ENCODE measurements around the gene DNAJA3. TPM values are rescaled to one million over a fixed set of nuclear protein-coding genes. Genes with fewer than 3 reads are reported as not detected.

Gene DNAJA3
- total RNA-seq, 2 experiments from 2014 or later, result 93.9 to 102 TPM

DNA sequence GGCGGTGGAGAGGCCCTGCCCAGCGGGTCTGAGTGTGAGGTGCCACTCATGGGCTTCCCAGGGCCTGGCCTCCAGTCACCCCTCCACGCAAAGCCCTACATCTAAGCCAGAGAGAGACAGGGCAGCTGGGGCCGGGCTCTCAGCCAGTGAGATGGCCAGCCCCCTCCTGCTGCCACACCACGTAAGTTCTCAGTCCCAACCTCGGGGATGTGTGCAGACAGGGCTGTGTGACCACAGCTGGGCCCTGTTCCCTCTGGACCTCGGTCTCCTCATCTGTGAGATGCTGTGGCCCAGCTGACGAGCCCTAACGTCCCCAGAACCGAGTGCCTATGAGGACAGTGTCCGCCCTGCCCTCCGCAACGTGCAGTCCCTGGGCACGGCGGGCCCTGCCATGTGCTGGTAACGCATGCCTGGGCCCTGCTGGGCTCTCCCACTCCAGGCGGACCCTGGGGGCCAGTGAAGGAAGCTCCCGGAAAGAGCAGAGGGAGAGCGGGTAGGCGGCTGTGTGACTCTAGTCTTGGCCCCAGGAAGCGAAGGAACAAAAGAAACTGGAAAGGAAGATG, 42.8 kb upstream of the DNAJA3 start:
- Mint-ChIP-seq H3K27me3 (no peaks in the 10 kb centered on the region), H3K4me1 (peaks cover 1% of the 10 kb centered on the region), H3K36me3 (ENCODE audit: low read depth) (peaks cover 10% of the 10 kb centered on the region), H3K4me3 (no peak overlapping the region), H3K27ac (no peak overlapping the region), H3K9me3 (ENCODE audit: low read depth) (no peaks in the 10 kb centered on the region)
- DNase-seq (no peak), ATAC-seq (no peak)
- ChIA-PET POLR2A (no interaction called here), CTCF (no interaction called here)
- intact Hi-C loops (cut with DNase I, micrococcal nuclease), result no loop called here

DNA sequence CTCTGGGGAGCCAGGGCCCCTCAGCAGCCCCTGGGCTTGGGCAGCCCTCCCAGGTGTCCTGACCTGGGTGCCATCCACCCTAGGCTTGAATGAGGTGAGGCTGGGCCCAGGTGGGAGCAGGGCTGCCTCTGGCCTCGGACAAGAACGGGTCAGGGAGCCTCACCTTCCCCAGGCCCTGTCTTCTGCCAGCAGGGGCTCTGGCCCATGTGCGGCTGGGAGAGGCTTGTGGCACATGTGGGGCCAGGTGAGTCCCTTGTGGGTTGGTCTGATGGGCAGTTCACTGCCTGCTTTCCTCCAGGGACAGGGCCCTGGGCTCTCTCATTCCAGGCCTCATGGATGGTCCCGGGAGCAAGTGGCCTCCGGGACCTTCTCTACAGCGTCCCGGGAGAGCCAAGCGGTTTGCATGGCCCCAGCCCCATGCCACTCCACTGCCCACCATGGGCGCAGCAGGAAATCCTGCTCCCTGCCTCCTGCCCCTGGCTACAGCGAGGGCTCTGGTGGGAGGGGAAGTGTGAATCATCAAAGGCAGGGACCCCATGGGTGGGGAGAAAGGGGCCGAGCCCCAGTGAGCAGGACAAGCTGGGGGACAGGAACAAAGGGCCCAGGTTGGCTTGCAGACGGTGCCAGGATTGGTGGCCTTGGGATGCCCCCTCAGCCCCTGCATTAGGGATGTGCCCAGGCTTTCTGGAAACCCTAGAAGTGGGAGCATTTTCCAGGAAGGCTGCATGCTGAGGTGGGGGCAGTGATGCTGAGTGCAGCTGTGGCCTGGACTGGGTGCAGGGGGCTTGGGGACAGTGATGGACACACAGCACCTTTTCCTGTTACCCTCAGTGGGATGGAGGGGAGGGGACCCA, 41.9 kb upstream of the DNAJA3 start:
- ChIA-PET POLR2A (no interaction called here), CTCF (no interaction called here)
- Mint-ChIP-seq H3K4me3 (no peak overlapping the region), H3K27me3 (no peaks in the 10 kb centered on the region), H3K36me3 (ENCODE audit: low read depth) (peaks cover 10% of the 10 kb centered on the region), H3K27ac (no peak overlapping the region), H3K4me1 (no peaks in the 10 kb centered on the region), H3K9me3 (ENCODE audit: low read depth) (no peaks in the 10 kb centered on the region)
- DNase-seq (no peak), ATAC-seq (no peak)
- intact Hi-C loops (cut with DNase I, micrococcal nuclease), result no loop called here

DNA sequence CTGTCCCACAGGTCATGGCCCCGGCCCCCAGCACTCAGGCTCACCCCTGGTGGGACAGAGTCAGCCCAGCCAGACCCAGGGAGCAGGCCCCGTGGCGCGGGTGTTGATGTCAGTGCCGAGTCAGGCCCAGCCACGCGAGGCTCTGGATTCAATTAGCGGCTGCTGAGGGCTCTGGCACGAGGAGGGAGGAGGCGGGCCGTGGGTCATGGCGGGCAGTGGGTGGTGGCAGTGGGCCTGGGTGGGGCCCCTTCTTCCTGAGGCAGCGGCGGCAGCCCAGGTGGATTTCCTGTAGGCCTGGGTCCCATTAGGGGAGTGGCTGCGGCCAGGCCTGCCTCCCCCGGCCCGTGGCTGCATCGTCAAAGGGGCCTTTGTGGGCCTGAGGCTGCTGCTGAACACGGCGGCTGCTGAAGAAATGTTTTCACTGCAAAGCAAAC, 41.1 kb upstream of the DNAJA3 start:
- no peak overlapping the region for H3K4me3 Mint-ChIP-seq
- no peaks in the 10 kb centered on the region for H3K27me3 Mint-ChIP-seq
- intact Hi-C loops (cut with DNase I, micrococcal nuclease), result no loop called here
- no peak overlapping the region for H3K27ac Mint-ChIP-seq
- peaks cover 10% of the 10 kb centered on the region for H3K36me3 Mint-ChIP-seq (ENCODE audit: low read depth)
- no peaks in the 10 kb centered on the region for H3K9me3 Mint-ChIP-seq (ENCODE audit: low read depth)
- CTCF ChIA-PET, result no interaction called here
- no peak for ATAC-seq
- POLR2A ChIA-PET, result no interaction called here
- DNase-seq, result no peak
- H3K4me1 Mint-ChIP-seq, result no peaks in the 10 kb centered on the region

DNA sequence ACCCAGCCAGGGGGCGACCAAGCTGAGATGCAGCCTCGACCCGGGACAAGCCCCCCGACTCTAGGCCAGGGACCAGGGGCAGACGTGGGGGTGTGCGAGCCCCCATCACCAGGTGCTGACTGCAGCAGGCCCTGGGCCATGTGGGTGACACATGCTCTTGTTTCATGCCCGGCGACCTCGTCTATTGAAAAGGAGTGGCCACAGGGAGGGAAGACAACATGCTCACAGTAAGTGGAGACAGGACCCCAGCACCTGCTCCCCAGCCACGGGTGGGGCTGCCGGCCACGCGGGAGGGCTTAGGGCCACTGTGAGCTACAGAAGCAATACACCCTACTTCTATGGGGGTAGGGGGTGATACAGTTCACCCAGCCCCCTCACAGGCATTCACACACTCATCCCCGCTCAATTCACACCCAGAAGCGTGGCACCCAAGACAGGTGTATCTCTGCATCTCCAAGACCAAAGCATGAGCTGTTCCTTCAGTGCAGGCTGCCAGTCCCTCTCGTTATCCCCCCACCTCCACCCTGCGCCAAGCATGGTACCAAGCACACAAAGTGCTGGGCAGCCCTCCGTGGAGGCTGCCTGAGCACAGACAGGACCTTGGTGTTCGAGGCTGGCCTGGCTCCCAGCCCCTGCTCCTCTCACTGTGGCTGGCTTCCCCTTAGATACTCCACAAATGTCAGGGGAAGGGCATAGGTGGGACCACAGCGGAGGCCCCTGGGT, 40.4 kb upstream of the DNAJA3 start:
- no peaks in the 10 kb centered on the region for H3K27me3 Mint-ChIP-seq
- intact Hi-C loops (cut with DNase I, micrococcal nuclease), result no loop called here
- DNase-seq (no peak), ATAC-seq (no peak)
- peaks cover 14% of the 10 kb centered on the region for H3K36me3 Mint-ChIP-seq (ENCODE audit: low read depth)
- no peaks in the 10 kb centered on the region for H3K9me3 Mint-ChIP-seq (ENCODE audit: low read depth)
- ChIA-PET POLR2A (no interaction called here), CTCF (no interaction called here)
- no peak overlapping the region for H3K27ac Mint-ChIP-seq
- no peak overlapping the region for H3K4me3 Mint-ChIP-seq
- no peaks in the 10 kb centered on the region for H3K4me1 Mint-ChIP-seq

DNA sequence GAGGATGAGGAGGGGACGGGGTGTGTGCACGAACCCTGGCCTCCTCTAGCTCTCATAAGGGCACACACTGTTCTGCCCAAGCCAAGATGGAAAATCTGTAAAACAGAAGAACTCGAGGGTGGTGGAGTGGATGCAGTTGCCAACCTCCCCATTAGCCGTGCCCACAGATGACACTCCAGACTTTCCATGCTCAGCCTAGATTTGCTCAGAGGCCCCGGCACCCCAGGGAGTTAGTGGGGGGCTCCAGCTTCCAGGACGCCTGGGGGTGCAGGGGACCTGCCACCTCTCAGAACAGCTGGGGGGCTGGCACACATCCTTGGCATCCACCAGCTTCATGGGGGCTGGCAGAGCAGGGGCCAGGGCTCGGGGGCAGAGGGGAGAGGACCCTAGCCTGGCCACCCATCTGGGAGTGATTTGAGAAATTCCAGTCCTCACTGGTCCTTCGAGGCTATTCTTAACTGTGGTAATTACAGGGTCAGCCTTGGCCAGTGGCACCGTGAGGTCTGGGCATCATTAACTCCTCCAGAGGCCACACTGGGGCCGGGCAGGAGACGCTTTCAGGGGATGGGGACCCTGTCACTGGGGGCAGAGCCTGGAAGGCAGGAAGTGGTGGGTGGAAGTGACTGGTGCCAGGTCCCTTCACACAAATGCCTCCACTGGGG, 39.7 kb upstream of the DNAJA3 start:
- POLR2A ChIA-PET, result no interaction called here
- CTCF ChIA-PET, result interaction anchor here (1.0 kb wide), 1 partner anchor 17 kb away, joined by 3 read pairs; no protein-coding TSS in a partner anchor

DNA sequence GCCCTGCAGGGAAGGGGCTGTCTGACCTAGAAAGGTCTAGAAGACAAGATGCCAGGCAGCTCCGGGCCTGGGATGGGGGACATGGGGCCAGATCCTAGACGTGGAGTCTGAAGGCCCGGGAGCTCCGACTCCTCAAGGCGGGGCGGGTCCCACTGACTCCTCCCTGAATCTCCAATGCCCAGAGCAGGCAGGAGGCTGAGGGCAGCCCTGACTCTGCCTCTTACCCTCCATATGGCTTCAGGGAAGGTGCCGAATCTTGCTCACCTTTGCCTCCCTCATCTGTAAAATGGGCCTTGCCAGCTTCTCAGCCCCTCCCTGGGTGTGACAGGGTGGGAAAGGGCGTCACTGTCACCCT, 39.2 kb upstream of the DNAJA3 start:
- Mint-ChIP-seq H3K4me1 (no peaks in the 10 kb centered on the region), H3K27ac (no peak overlapping the region), H3K27me3 (no peaks in the 10 kb centered on the region), H3K4me3 (no peak overlapping the region), H3K36me3 (ENCODE audit: low read depth) (peaks cover 15% of the 10 kb centered on the region), H3K9me3 (ENCODE audit: low read depth) (no peaks in the 10 kb centered on the region)
- no peak for DNase-seq
- CTCF ChIA-PET, result interaction anchor here (0.9 to 1.0 kb wide), 2 partner anchors 18 kb away, joined by 3 read pairs; no protein-coding TSS in a partner anchor
- POLR2A ChIA-PET, result no interaction called here
- intact Hi-C loops (cut with DNase I, micrococcal nuclease), result no loop called here
- no peak for ATAC-seq

More for the DNA sequence above, 39.7 kb upstream of the DNAJA3 start:
- intact Hi-C loops (cut with DNase I, micrococcal nuclease), result no loop called here
- no peak overlapping the region for H3K27ac Mint-ChIP-seq
- H3K36me3 Mint-ChIP-seq (ENCODE audit: low read depth), result peaks cover 15% of the 10 kb centered on the region
- H3K4me1 Mint-ChIP-seq, result no peaks in the 10 kb centered on the region
- no peaks in the 10 kb centered on the region for H3K27me3 Mint-ChIP-seq
- DNase-seq (no peak), ATAC-seq (no peak)
- no peak overlapping the region for H3K4me3 Mint-ChIP-seq
- H3K9me3 Mint-ChIP-seq (ENCODE audit: low read depth), result no peaks in the 10 kb centered on the region

DNA sequence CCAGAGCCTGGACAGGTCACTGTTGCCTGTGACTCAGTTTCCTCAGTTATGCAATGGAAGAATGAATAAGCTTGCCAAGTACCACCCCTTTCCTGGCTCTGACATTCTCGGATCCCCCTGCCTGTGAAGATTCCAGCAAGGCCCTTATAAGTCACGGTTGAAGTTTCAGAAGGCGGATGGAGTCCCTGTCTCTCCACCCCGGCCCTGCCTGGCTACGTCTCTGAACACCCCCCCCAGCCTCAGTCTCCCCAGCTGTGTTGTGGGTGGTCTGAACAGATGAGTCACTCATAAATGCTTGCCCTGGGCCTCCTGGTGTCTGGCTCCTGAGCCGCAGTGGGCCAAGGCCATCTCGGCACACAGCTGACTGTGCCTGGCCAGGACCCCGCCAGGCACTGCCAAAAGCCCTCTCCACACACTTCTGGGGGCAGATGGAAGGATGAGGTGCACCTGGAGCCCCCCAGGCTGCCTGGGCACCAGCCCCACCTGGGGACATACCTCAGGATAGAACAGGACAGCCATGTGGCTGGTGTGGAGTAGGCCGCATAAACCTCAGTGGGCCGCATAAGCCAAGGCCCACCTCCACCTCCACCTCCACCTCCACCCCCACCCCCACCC, 38.6 kb upstream of the DNAJA3 start:
- intact Hi-C loops (cut with DNase I, micrococcal nuclease), result no loop called here
- ATAC-seq (no peak), DNase-seq (no peak)
- no peak overlapping the region for H3K4me3 Mint-ChIP-seq
- POLR2A ChIA-PET, result no interaction called here
- no peaks in the 10 kb centered on the region for H3K4me1 Mint-ChIP-seq
- CTCF ChIA-PET, result interaction anchor here (0.9 to 1.0 kb wide), 2 partner anchors 17 to 18 kb away, joined by 3 read pairs; no protein-coding TSS in a partner anchor
- H3K36me3 Mint-ChIP-seq (ENCODE audit: low read depth), result peaks cover 15% of the 10 kb centered on the region
- H3K27ac Mint-ChIP-seq, result no peak overlapping the region
- no peaks in the 10 kb centered on the region for H3K9me3 Mint-ChIP-seq (ENCODE audit: low read depth)
- H3K27me3 Mint-ChIP-seq, result no peaks in the 10 kb centered on the region

DNA sequence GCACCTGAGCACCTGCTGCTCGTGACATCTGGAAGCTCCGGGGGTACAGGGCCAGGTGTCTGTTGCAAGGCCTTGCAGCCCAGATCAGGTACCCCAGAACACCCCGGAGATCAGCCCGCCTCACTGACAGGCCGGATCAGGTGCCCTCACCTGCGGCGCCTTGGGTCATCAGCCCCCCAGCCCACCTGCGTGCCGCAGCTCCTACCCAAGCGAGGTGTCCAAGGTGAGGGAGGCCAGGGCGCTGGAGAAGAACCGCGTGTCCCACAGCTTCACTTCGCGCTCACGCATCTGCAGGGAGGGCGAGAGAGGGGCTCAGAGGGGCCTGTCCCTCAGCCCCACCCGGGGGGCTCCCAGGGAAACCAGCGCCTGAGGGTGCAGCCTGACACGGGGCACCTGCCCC, 37.9 kb upstream of the DNAJA3 start:
- H3K9me3 Mint-ChIP-seq (ENCODE audit: low read depth), result no peaks in the 10 kb centered on the region
- no peak overlapping the region for H3K4me3 Mint-ChIP-seq
- no peak overlapping the region for H3K27ac Mint-ChIP-seq
- ChIA-PET POLR2A (no interaction called here), CTCF (no interaction called here)
- intact Hi-C loops (cut with DNase I, micrococcal nuclease), result no loop called here
- no peaks in the 10 kb centered on the region for H3K27me3 Mint-ChIP-seq
- ATAC-seq, result no peak
- peaks cover 15% of the 10 kb centered on the region for H3K36me3 Mint-ChIP-seq (ENCODE audit: low read depth)
- no peaks in the 10 kb centered on the region for H3K4me1 Mint-ChIP-seq
- no peak for DNase-seq

DNA sequence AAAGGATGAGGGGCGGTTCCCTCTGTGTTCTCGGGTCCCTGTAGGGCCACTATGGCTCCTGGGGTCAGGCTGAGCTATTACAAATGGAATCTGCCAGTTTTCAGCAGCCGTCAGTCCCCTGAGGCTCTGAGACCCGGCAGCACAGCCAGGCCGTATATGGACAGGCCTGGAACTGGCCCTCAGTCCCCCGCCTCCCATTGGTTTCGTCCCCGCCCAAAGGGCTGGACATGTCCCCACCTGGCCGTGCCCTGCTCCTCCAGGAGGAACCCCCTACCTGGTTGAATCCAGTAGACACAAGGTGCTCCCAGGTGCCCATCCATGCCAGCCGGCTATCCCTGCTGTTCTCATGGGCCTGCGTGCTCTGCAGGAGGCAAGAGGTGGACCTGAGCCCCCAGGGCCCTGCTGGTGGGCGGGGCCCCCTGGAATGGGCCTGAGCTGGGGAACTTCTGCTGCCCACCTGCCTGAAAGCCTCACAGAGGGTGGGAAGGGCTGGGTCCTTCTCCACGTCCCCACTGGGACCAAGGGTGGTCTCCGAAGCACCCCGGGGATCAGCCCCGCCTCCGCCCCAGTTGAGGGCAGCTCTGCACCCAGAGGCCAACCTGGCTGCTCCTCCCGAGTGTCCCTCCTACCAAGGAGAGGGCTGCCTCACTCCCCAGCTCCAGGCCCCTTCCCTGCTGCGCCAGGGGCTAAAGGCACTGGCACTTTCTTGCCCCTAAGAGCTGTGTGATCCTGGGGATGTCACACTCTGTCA, 37.2 kb upstream of the DNAJA3 start:
- no peak for ATAC-seq
- Mint-ChIP-seq H3K9me3 (ENCODE audit: low read depth) (no peaks in the 10 kb centered on the region), H3K27me3 (no peaks in the 10 kb centered on the region), H3K27ac (no peak overlapping the region), H3K4me1 (no peaks in the 10 kb centered on the region), H3K4me3 (no peak overlapping the region), H3K36me3 (ENCODE audit: low read depth) (peaks cover 12% of the 10 kb centered on the region)
- ChIA-PET CTCF (interaction anchor here (0.6 kb wide), 2 partner anchors 9 to 37 kb away, joined by 3 read pairs; no protein-coding TSS in a partner anchor), POLR2A (no interaction called here)
- intact Hi-C loops (cut with DNase I, micrococcal nuclease), result no loop called here
- DNase-seq, result no peak

DNA sequence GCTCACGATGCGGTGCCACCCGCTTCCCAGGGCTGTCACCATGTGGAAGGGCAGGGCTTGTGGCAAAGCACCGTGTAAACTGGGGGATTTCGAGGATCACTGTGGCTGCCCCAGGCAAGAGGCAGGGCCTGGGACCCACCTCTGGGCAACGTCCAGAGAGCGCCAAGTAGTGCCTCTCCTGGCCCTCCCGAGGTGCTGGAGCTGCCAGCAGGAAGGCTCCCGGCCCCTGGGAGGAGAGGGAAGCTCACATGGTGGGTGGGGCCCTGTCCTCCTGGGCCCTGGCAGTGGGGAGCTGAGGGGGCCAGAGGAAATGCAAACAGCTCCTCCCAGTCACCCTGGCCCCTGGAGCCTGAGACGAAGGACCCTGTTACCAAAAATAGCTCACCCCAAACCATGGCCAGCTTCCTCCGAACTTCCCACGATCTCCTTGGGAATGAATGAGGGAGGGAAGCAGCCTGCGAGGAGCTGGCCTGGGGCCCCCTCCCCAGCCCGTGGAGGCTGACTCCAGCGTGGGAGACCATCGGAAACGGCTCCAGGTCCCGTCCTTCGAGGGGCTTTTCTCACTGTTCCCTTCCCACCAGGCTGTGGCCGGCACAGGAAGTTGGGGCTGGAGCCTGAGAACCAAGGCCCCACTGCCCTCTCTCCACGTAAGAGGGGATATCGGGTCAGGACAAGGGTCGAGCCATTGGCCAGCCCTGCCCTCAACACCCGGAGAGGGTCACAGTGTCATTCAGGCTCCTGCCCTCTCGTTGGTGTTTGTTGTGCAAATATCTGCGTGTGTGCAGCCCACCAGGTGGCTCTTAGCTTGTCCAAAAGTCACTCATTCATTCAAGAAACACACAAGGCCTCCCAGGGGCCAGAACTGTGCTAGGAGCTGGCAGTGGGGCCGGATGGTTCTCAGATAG, 36.4 kb upstream of the DNAJA3 start:
- H3K27me3 Mint-ChIP-seq, result no peaks in the 10 kb centered on the region
- H3K9me3 Mint-ChIP-seq (ENCODE audit: low read depth), result no peaks in the 10 kb centered on the region
- H3K4me3 Mint-ChIP-seq, result no peak overlapping the region
- DNase-seq, result no peak
- no peak for ATAC-seq
- peaks cover 14% of the 10 kb centered on the region for H3K36me3 Mint-ChIP-seq (ENCODE audit: low read depth)
- CTCF ChIA-PET, result interaction anchor here (0.6 to 1.3 kb wide), 3 partner anchors 13 to 38 kb away, joined by 3 to 4 read pairs (median 3); no protein-coding TSS in a partner anchor
- H3K4me1 Mint-ChIP-seq, result no peaks in the 10 kb centered on the region
- intact Hi-C loops (cut with DNase I, micrococcal nuclease), result no loop called here
- no peak overlapping the region for H3K27ac Mint-ChIP-seq
- POLR2A ChIA-PET, result interaction anchor here (0.5 kb wide), 1 partner anchor 27 kb away, joined by 3 read pairs; no protein-coding TSS in a partner anchor
